HepG2 (cell line): ENCODE data around the gene MADCAM1. TPM values are rescaled to one million over a fixed set of nuclear protein-coding genes. Genes with fewer than 3 reads are reported as not detected.
A peak's percentile ranks its signal among the peaks of the same experiment; 100 is the strongest.

Source experiments
- ATAC-seq: fragments of 200-7000 bp; cut with Tn5 transposase; 3 replicates; pipeline ENCODE4 v1.9.1; 2020; ENCODE audit warnings: mild to moderate bottlenecking, moderate library complexity
- BruUV-seq: library from RNA; stranded (reverse); fragments of 400-500 nt; replicated peaks from 2 replicates; lab custom pipeline; 2021; lab: Mats Ljungman, UMichigan
- CTCF ChIA-PET: fragments of 300-600 bp; formaldehyde crosslinking; extraction: SDS; loops from one replicate; lab custom pipeline; 2021; ENCODE audit warnings: low total read pairs, inconsistent platforms, low intra/inter-chr PET ratio; lab: Yijun Ruan, JAX
- POLR2A ChIA-PET: fragments of 350-600 bp; sonication (Branson Sonifier 250); formaldehyde crosslinking; loops from one replicate; lab custom pipeline; 2020; ENCODE audit warnings: antibody characterized with exemption, inconsistent platforms; lab: Yijun Ruan, JAX
- DNase-seq: peaks from one replicate; pipeline ENCODE4 v3.0.0-alpha.2; 2015; ENCODE audit warnings: low spot score
- FAIRE-seq: peaks from 3 replicates; lab custom pipeline; 2011; peaks lifted over from hg19 to GRCh38; lab: Jason Lieb, UNC
- H2AFZ ChIP-seq: one replicate; pipeline ENCODE4 v1.6.1; 2011; ENCODE audit warnings: low read length, inconsistent platforms
- H3K27ac ChIP-seq: fragments of 300-600 bp; 3 replicates; pipeline ENCODE4 v1.8.0; 2011; ENCODE audit warnings: mixed run types, mild to moderate bottlenecking, mixed read lengths, low read length, inconsistent platforms; ENCODE audit not compliant: insufficient read depth; ENCODE audit errors: extremely low read length
- H3K27me3 ChIP-seq, 2 experiments: fragments of 200-600 bp in 1 of 2; 2 replicates in 1 of 2; 3 replicates in 1 of 2; pipeline versions ENCODE4 v1.6.0 to v1.8.0; 2011; ENCODE audit warnings: low read length in 2 of 2, mild to moderate bottlenecking in 2 of 2, moderate library complexity in 2 of 2, inconsistent platforms in 1 of 2; ENCODE audit not compliant: insufficient read depth in 2 of 2, control insufficient read depth in 1 of 2
- H3K36me3 ChIP-seq, 2 experiments: fragments of 200-600 bp in 1 of 2; replicated peaks in 1 of 2; 2 replicates in 1 of 2; 3 replicates in 1 of 2; pipeline versions ENCODE4 v1.5.1 to v1.8.0; 2011; ENCODE audit warnings: low read length in 2 of 2, inconsistent platforms in 1 of 2; ENCODE audit not compliant: insufficient read depth in 2 of 2, control insufficient read depth in 1 of 2
- H3K4me1 ChIP-seq: 2 replicates; pipeline ENCODE4 v1.5.1; 2012; ENCODE audit warnings: low read length, inconsistent platforms; ENCODE audit not compliant: insufficient read depth
- H3K4me2 ChIP-seq: 2 replicates; pipeline ENCODE4 v1.6.0; 2011; ENCODE audit warnings: low read depth, low read length, inconsistent platforms
- H3K4me3 ChIP-seq, 3 experiments: fragments of 200-600 bp in 1 of 3; sonication (generic), shearing (Covaris generic) in 1 of 3; replicated peaks in 1 of 3; 2 replicates each; pipeline ENCODE4 v1.5.1; 2011 to 2016; ENCODE audit warnings: low read length in 3 of 3, inconsistent platforms in 2 of 3, low read depth in 2 of 3, mild to moderate bottlenecking in 2 of 3, control low read depth in 1 of 3, mixed read lengths in 1 of 3; ENCODE audit not compliant: insufficient read depth in 1 of 3
- H3K79me2 ChIP-seq: one replicate; pipeline ENCODE4 v1.6.1; 2011; ENCODE audit warnings: low read length, inconsistent platforms; ENCODE audit not compliant: insufficient read depth
- H3K9ac ChIP-seq: 2 replicates; pipeline ENCODE4 v1.6.0; 2011; ENCODE audit warnings: mild to moderate bottlenecking, low read depth, low read length, inconsistent platforms; ENCODE audit not compliant: insufficient read depth
- H3K9me3 ChIP-seq: 2 replicates; pipeline ENCODE4 v1.5.1; 2012; ENCODE audit warnings: mild to moderate bottlenecking, low read length
- H4K20me1 ChIP-seq: 2 replicates; pipeline ENCODE4 v1.6.0; 2011; ENCODE audit warnings: inconsistent platforms, mild to moderate bottlenecking, low read length, moderate library complexity; ENCODE audit not compliant: insufficient read depth
- ARID4A ChIP-seq: sonication (generic); formaldehyde crosslinking; IDR thresholded peaks from 2 replicates; pipeline ENCODE4 v1.5.0; 2020; ENCODE audit warnings: mild to moderate bottlenecking, missing genetic modification reagents, borderline replicate concordance
- ATF7 ChIP-seq, 2 experiments: fragments of 450-650 bp in 1 of 2; sonication (generic) in 1 of 2; formaldehyde crosslinking in 1 of 2; IDR thresholded peaks; 2 replicates each; pipeline versions ENCODE4 v1.4.0 to v1.6.1; 2016 to 2020; ENCODE audit warnings: antibody characterized with exemption in 1 of 2, mild to moderate bottlenecking in 1 of 2, missing genetic modification reagents in 1 of 2
- RBFOX2 ChIP-seq: fragments of 200-400 bp; formaldehyde crosslinking; IDR thresholded peaks from 2 replicates; pipeline ENCODE4 v1.6.1; 2017; ENCODE audit warnings: low read depth, mild to moderate bottlenecking, low read length
- TCF7 ChIP-seq: sonication (generic); IDR thresholded peaks from 2 replicates; pipeline ENCODE4 v1.6.1; 2016; ENCODE audit warnings: antibody characterized with exemption, low read depth
- WGBS: methylation state at CpG from one replicate; pipeline ENCODE4 v1.1.6; 2017; ENCODE audit warnings: low lambda C conversion rate; 5-methylcytosine and 5-hydroxymethylcytosine counted together
- in situ Hi-C: cut with HindIII; loops from 2 replicates; pipeline ENCODE4 v1.10.0; 2017; ENCODE audit warnings: low pct_unique_long_range_greater_than_20kb; ENCODE audit not compliant: extremely low pct_ligation_motif_present
- intact Hi-C: fragments of 100-400 bp; cut with micrococcal nuclease; formaldehyde crosslinking; loops from one replicate; pipeline ENCODE4 v1.10.0; 2022; ENCODE audit not compliant: unreplicated experiment
- polyA plus RNA-seq, 8 experiments: library from polyadenylated mRNA; depleted of rRNA in 3 of 8; stranded (reverse) in 7 of 8; unstranded in 1 of 8; fragments of >200 nt; fragmentation: Illumina TruSeq in 4 of 8; extraction: Trizol in 4 of 8; gene quantifications; 2 replicates each; pipeline versions ENCODE4 v1.2.1 to v1.2.3, GENCODE V29; 2011 to 2016; ENCODE audit warnings: low read depth in 4 of 8, missing spikeins in 1 of 8, mixed read lengths in 1 of 8; ENCODE audit not compliant: insufficient read depth in 1 of 8
- total RNA-seq, 5 experiments: library from RNA; depleted of rRNA; stranded (reverse); fragments of >200 nt; fragmentation: Illumina TruSeq; extraction: Trizol; gene quantifications; 2 replicates each; pipeline ENCODE4 v1.2.3, GENCODE V29; 2016; ENCODE audit warnings: low read depth in 1 of 5

MADCAM1 gene
- total and polyA plus RNA-seq, 2 of the 13 experiments (the other 11 are each of a cell fraction or from before 2014, with no cell fraction given) = 0.29 to 0.33 TPM

- peak; percentile 9; the same call in 1 of the 2 replicates for TF ChIP-seq RBFOX2
- TF ChIP-seq ATF7 (IDR thresholded peaks at IDR 0.05) = no peak
- no peak for TF ChIP-seq ATF7 (CRISPR knock-in tag; IDR thresholded peaks at IDR 0.05)
- no peak for TF ChIP-seq TCF7
- TF ChIP-seq ARID4A (CRISPR knock-in tag) = 0 out of 2 replicates have a peak, but pooled peaks have one; percentile 1
- peak overlapping the region; percentile 54 for H3K27ac ChIP-seq
- no peaks in the 10 kb centered on the region for H3K36me3 ChIP-seq
- H3K4me2 ChIP-seq = peak overlapping the region; percentile 80
- peaks cover 4% of the 10 kb centered on the region; the same call in 1 of the 2 replicates for H3K9me3 ChIP-seq
- peaks cover 48% of the 10 kb centered on the region for H3K4me1 ChIP-seq
- H3K79me2 ChIP-seq = no peaks in the 10 kb centered on the region
- BruUV-seq = no TSS peak
- H4K20me1 ChIP-seq = no peaks in the 10 kb centered on the region; the same call in 1 of the 2 replicates
- in situ Hi-C loops (no loop called here), intact Hi-C loops (no loop called here)
- FAIRE-seq (no peak), DNase-seq (no peak), ATAC-seq (no peak)
- no peak overlapping the region for H2AFZ ChIP-seq
- H3K27me3 ChIP-seq = no peaks in the 10 kb centered on the region
- 84% methylated on average over 14 of the region's 22 CpGs for WGBS
- ChIA-PET CTCF (no interaction called here), POLR2A (interaction anchor here (1.2 to 1.5 kb wide), 2 partner anchors 21 to 23 kb away, joined by 4 to 10 read pairs; no protein-coding TSS in a partner anchor)
- peak overlapping the region in 2 of 3 experiments; percentile 11 to 60; a peak in 4 of 6 replicates for H3K4me3 ChIP-seq
- peak overlapping the region; percentile 45 for H3K9ac ChIP-seq
Observed at GRCh38 chr19:485077-485476, 11.2 kb upstream of the MADCAM1 start.
